SK-N-SH (cell line): ENCODE measurements around the gene GAS6. TPM values are rescaled to one million over a fixed set of nuclear protein-coding genes. Genes with fewer than 3 reads are reported as not detected.

Source experiments
- CTCF ChIA-PET: fragments of 300-600, 350-600 bp; formaldehyde crosslinking; extraction: SDS; loops from one replicate; lab custom pipeline; 2021; lab: Yijun Ruan, JAX
- POLR2A ChIA-PET: fragments of 350-600 bp; sonication (Branson Sonifier 250); formaldehyde crosslinking; extraction: SDS; loops from one replicate; lab custom pipeline; 2020; ENCODE audit warnings: antibody characterized with exemption, inconsistent platforms; lab: Yijun Ruan, JAX
- DNase-seq: peaks from one replicate; pipeline ENCODE4 v3.0.0; 2012
- H2AFZ ChIP-seq: fragments of 200-600 bp; sonication (generic); 2 replicates; pipeline ENCODE4 v1.8.1; 2016; ENCODE audit warnings: antibody characterized with exemption, mild to moderate bottlenecking, low read depth
- H3F3A ChIP-seq: fragments of 200-600 bp; sonication (generic); replicated peaks from 2 replicates; pipeline ENCODE3; 2016; ENCODE audit warnings: antibody characterized with exemption, mild to moderate bottlenecking; ENCODE audit not compliant: insufficient read depth
- H3K27ac ChIP-seq, 2 experiments: fragments of 200-500 bp in 1 of 2; fragments of 200-600 bp in 1 of 2; sonication (Bioruptor generic) in 1 of 2; sonication (generic), shearing (Covaris generic) in 1 of 2; 2 replicates each; pipeline versions ENCODE4 v1.5.1 to v1.6.1; 2014 to 2016; ENCODE audit warnings: low read depth in 2 of 2, inconsistent platforms in 1 of 2, low read length in 1 of 2, mild to moderate bottlenecking in 1 of 2, mixed read lengths in 1 of 2
- H3K27me3 ChIP-seq: fragments of 200-600 bp; sonication (generic), shearing (Covaris generic); 2 replicates; pipeline ENCODE4 v1.6.1; 2016; ENCODE audit warnings: mixed run types; ENCODE audit not compliant: insufficient read depth
- H3K36me3 ChIP-seq, 2 experiments: fragments of 200-500 bp in 1 of 2; fragments of 200-600 bp in 1 of 2; sonication (Bioruptor generic) in 1 of 2; sonication (generic) in 1 of 2; replicated peaks in 1 of 2; 2 replicates each; pipeline versions ENCODE3 to v1.5.1; 2014 to 2016; ENCODE audit warnings: low read length in 1 of 2, mild to moderate bottlenecking in 1 of 2; ENCODE audit not compliant: insufficient read depth in 2 of 2, control insufficient read depth in 1 of 2
- H3K4me1 ChIP-seq, 2 experiments: fragments of 200-500 bp in 1 of 2; fragments of 200-600 bp in 1 of 2; sonication (Bioruptor generic) in 1 of 2; sonication (generic), shearing (Covaris generic) in 1 of 2; 2 replicates each; pipeline versions ENCODE4 v1.5.1 to v1.6.1; 2014 to 2016; ENCODE audit warnings: low read depth in 1 of 2, low read length in 1 of 2, mixed run types in 1 of 2; ENCODE audit not compliant: insufficient read depth in 2 of 2, control insufficient read depth in 1 of 2
- H3K4me2 ChIP-seq: fragments of 200-600 bp; sonication (generic), shearing (Covaris generic); 2 replicates; pipeline ENCODE4 v1.6.1; 2017; ENCODE audit warnings: mixed run types
- H3K4me3 ChIP-seq, 2 experiments: fragments of 200-500 bp in 1 of 2; fragments of 200-600 bp in 1 of 2; sonication (Bioruptor generic) in 1 of 2; sonication (generic), shearing (Covaris generic) in 1 of 2; 2 replicates each; pipeline versions ENCODE4 v1.5.1 to v1.8.1; 2014 to 2016; ENCODE audit warnings: low read depth in 2 of 2, inconsistent platforms in 1 of 2, low read length in 1 of 2, mild to moderate bottlenecking in 1 of 2, mixed read lengths in 1 of 2, moderate library complexity in 1 of 2
- H3K79me2 ChIP-seq: fragments of 200-600 bp; sonication (generic); 2 replicates; pipeline ENCODE4 v1.8.1; 2017; ENCODE audit warnings: mild to moderate bottlenecking; ENCODE audit not compliant: insufficient read depth
- H3K9ac ChIP-seq: fragments of 200-600 bp; sonication (generic); 2 replicates; pipeline ENCODE4 v1.6.1; 2017; ENCODE audit warnings: mixed run types
- H3K9me2 ChIP-seq: fragments of 200-600 bp; sonication (generic); 2 replicates; pipeline ENCODE4 v1.6.1; 2017; ENCODE audit warnings: mixed run types
- H3K9me3 ChIP-seq: fragments of 200-600 bp; sonication (generic); 2 replicates; pipeline ENCODE4 v1.6.1; 2017; ENCODE audit warnings: mixed run types, mild to moderate bottlenecking, moderate library complexity
- H4K20me1 ChIP-seq: fragments of 200-600 bp; sonication (generic); 2 replicates; pipeline ENCODE4 v1.6.1; 2017; ENCODE audit warnings: mild to moderate bottlenecking, mixed run types; ENCODE audit not compliant: insufficient read depth
- EZH2phosphoT487 ChIP-seq: fragments of 200-600 bp; sonication (generic); IDR thresholded peaks from 2 replicates; pipeline ENCODE4 v1.6.1; 2017; ENCODE audit warnings: low read depth, mixed run types, mild to moderate bottlenecking, antibody characterized with exemption, moderate library complexity, borderline replicate concordance
- FOSL2 ChIP-seq: IDR thresholded peaks from 2 replicates; pipeline ENCODE4 v1.4.0; 2012; ENCODE audit warnings: low read depth, mild to moderate bottlenecking, moderate library complexity, borderline replicate concordance
- FOXJ3 ChIP-seq: sonication (generic); formaldehyde crosslinking; IDR thresholded peaks from 2 replicates; pipeline ENCODE4 v1.5.1; 2020; ENCODE audit warnings: mild to moderate bottlenecking, missing genetic modification reagents
- FOXM1 ChIP-seq: IDR thresholded peaks from 2 replicates; pipeline ENCODE4 v1.4.0; 2012; ENCODE audit warnings: low read depth, mild to moderate bottlenecking
- JUND ChIP-seq: IDR thresholded peaks from 2 replicates; pipeline ENCODE4 v1.4.0; 2012
- MEF2A ChIP-seq: IDR thresholded peaks from 2 replicates; pipeline ENCODE4 v1.4.0; 2012; ENCODE audit warnings: low read depth, borderline replicate concordance
- MXI1 ChIP-seq: IDR thresholded peaks from 2 replicates; pipeline ENCODE4 v1.6.1; 2012; ENCODE audit warnings: mild to moderate bottlenecking, low read depth, low read length, improper control_type of control experiment
- NFIC ChIP-seq: IDR thresholded peaks from 2 replicates; pipeline ENCODE4 v1.4.0; 2012; ENCODE audit warnings: borderline replicate concordance
- NRF1 ChIP-seq: IDR thresholded peaks from 2 replicates; pipeline ENCODE4 v1.6.1; 2012; ENCODE audit warnings: low read depth, mild to moderate bottlenecking, low read length
- POLR2AphosphoS5 ChIP-seq: IDR thresholded peaks from 2 replicates; pipeline ENCODE4 v1.6.1; 2012; ENCODE audit warnings: low read depth, low read length
- RAD21 ChIP-seq: IDR thresholded peaks from 2 replicates; pipeline ENCODE4 v1.6.1; 2012; ENCODE audit warnings: mild to moderate bottlenecking, low read length
- REST ChIP-seq: IDR thresholded peaks from 2 replicates; pipeline ENCODE4 v1.6.1; 2012; ENCODE audit warnings: mild to moderate bottlenecking, low read depth, low read length, moderate library complexity
- RXRA ChIP-seq: IDR thresholded peaks from 2 replicates; pipeline ENCODE4 v1.4.0; 2012; ENCODE audit warnings: low read depth, mild to moderate bottlenecking, borderline replicate concordance
- USF1 ChIP-seq: IDR thresholded peaks from 2 replicates; pipeline ENCODE4 v1.4.0; 2012; ENCODE audit warnings: low read depth, borderline replicate concordance
- USF2 ChIP-seq: fragments of 150-350 bp; IDR thresholded peaks from 2 replicates; pipeline ENCODE4 v1.6.1; 2017; ENCODE audit warnings: antibody characterized with exemption, low read length, low read depth, borderline replicate concordance
- WGBS: methylation state at CpG from one replicate; pipeline ENCODE4 v1.1.6; 2017; ENCODE audit warnings: low lambda C conversion rate; 5-methylcytosine and 5-hydroxymethylcytosine counted together
- polyA plus RNA-seq, 3 experiments: library from polyadenylated mRNA; depleted of rRNA; stranded (reverse); fragments of >200 nt; gene quantifications; 2 replicates each; pipeline ENCODE4 v1.2.3, GENCODE V29; 2012

Gene GAS6
- polyA plus RNA-seq, 1 of the 3 experiments (the other 2 are of a cell fraction), result 380 TPM

GRCh38 chr13:113771709-113772331 lies 92.1 kb downstream of the GAS6 start:
- no peaks in the 10 kb centered on the region for H3K9me3 ChIP-seq
- no peaks in the 10 kb centered on the region for H4K20me1 ChIP-seq
- H3K27me3 ChIP-seq, result no peaks in the 10 kb centered on the region
- CTCF ChIA-PET, result no interaction called here
- H3K4me1 ChIP-seq, result peaks cover 3 to 5% of the 10 kb centered on the region in 2 experiments; a peak in 1 of 4 replicates
- no peaks in the 10 kb centered on the region for H3K79me2 ChIP-seq
- H3K4me3 ChIP-seq, result no peak overlapping the region
- DNase-seq, result no peak
- no peak overlapping the region for H3K4me2 ChIP-seq
- H3K36me3 ChIP-seq, result no peaks in the 10 kb centered on the region
- no peak overlapping the region for H2AFZ ChIP-seq
- WGBS, result 64% methylated on average over 4 of the region's 4 CpGs
- TF ChIP-seq NFIC (no peak), USF2 (no peak), EZH2phosphoT487 (no peak), MEF2A (no peak), FOSL2 (no peak), USF1 (no peak), RAD21 (no peak), POLR2AphosphoS5 (no peak), REST (no peak), MXI1 (no peak), NRF1 (no peak)
- H3F3A ChIP-seq, result no peaks in the 10 kb centered on the region
- H3K27ac ChIP-seq, result no peak overlapping the region
- no peak overlapping the region for H3K9ac ChIP-seq
- POLR2A ChIA-PET, result no interaction called here
- no peaks in the 10 kb centered on the region for H3K9me2 ChIP-seq

GRCh38 chr13:113770937-113771336 lies 92.9 kb downstream of the GAS6 start:
- Histone ChIP-seq H3K79me2 (no peaks in the 10 kb centered on the region), H2AFZ (no peak overlapping the region), H4K20me1 (no peaks in the 10 kb centered on the region), H3K27ac (no peak overlapping the region), H3K4me3 (no peak overlapping the region), H3K36me3 (no peaks in the 10 kb centered on the region), H3K9me2 (no peaks in the 10 kb centered on the region), H3K9ac (no peak overlapping the region), H3K27me3 (no peaks in the 10 kb centered on the region), H3K4me2 (no peak overlapping the region), H3K9me3 (no peaks in the 10 kb centered on the region), H3F3A (no peaks in the 10 kb centered on the region), H3K4me1 (peaks cover 3 to 5% of the 10 kb centered on the region in 2 experiments; a peak in 1 of 4 replicates)
- ChIA-PET POLR2A (no interaction called here), CTCF (no interaction called here)
- DNase-seq, result no peak
- TF ChIP-seq FOXM1 (no peak), RXRA (no peak), FOXJ3 (CRISPR knock-in tag) (no peak), JUND (no peak), EZH2phosphoT487 (no peak), NRF1 (no peak)
- 99% methylated on average over 5 of the region's 5 CpGs for WGBS
